H9 (cell line): ENCODE data around the gene GALNT17. TPM values are rescaled to one million over a fixed set of nuclear protein-coding genes. Genes with fewer than 3 reads are reported as not detected.

ENCODE experiments used
- DNase-seq: peaks from one replicate; pipeline ENCODE4 v3.0.0-alpha.2; 2017
- H2AFZ ChIP-seq: one replicate; pipeline ENCODE4 v1.6.1; 2013; ENCODE audit warnings: mild to moderate bottlenecking, low read length, control low read depth, moderate library complexity
- H2AK5ac ChIP-seq: 2 replicates; pipeline ENCODE4 v1.6.1; 2013; ENCODE audit warnings: low read length, control low read depth, mixed read lengths; ENCODE audit not compliant: insufficient read length
- H2BK120ac ChIP-seq: one replicate; pipeline ENCODE4 v1.6.1; 2013; ENCODE audit warnings: low read depth, mild to moderate bottlenecking, low read length, control low read depth, inconsistent platforms; ENCODE audit not compliant: poor library complexity, severe bottlenecking
- H2BK12ac ChIP-seq: 2 replicates; pipeline ENCODE4 v1.6.1; 2013; ENCODE audit warnings: low read length, control low read depth, mixed read lengths, low read depth; ENCODE audit not compliant: insufficient read length
- H2BK15ac ChIP-seq: 2 replicates; pipeline ENCODE4 v1.6.1; 2013; ENCODE audit warnings: low read depth, low read length, control low read depth
- H2BK20ac ChIP-seq: one replicate; pipeline ENCODE4 v1.6.1; 2013; ENCODE audit warnings: low read depth, mild to moderate bottlenecking, low read length, control low read depth, inconsistent platforms; ENCODE audit not compliant: poor library complexity, severe bottlenecking
- H2BK5ac ChIP-seq: 2 replicates; pipeline ENCODE4 v1.6.1; 2013; ENCODE audit warnings: low read length, control low read depth, mixed read lengths; ENCODE audit not compliant: insufficient read length
- H3K14ac ChIP-seq: 2 replicates; pipeline ENCODE4 v1.6.1; 2013; ENCODE audit warnings: low read length, control low read depth; ENCODE audit not compliant: insufficient read depth
- H3K18ac ChIP-seq: 2 replicates; pipeline ENCODE4 v1.6.1; 2013; ENCODE audit warnings: low read depth, mild to moderate bottlenecking, mixed read lengths, low read length, control low read depth; ENCODE audit not compliant: insufficient read length
- H3K23ac ChIP-seq: 2 replicates; pipeline ENCODE4 v1.6.1; 2013; ENCODE audit warnings: low read length, control low read depth, mixed read lengths, low read depth; ENCODE audit not compliant: insufficient read length
- H3K23me2 ChIP-seq: 2 replicates; pipeline ENCODE4 v1.6.1; 2013; ENCODE audit warnings: low read depth, mild to moderate bottlenecking, mixed read lengths, low read length, control low read depth; ENCODE audit not compliant: insufficient read length, poor library complexity, severe bottlenecking
- H3K27ac ChIP-seq: 2 replicates; pipeline ENCODE4 v1.5.1; 2013; ENCODE audit warnings: low read length, control low read depth, mixed read lengths, low read depth; ENCODE audit not compliant: insufficient read length
- H3K27me3 ChIP-seq: 2 replicates; pipeline ENCODE4 v1.6.1; 2013; ENCODE audit warnings: low read length, control low read depth, inconsistent platforms; ENCODE audit not compliant: insufficient read depth
- H3K4ac ChIP-seq: 2 replicates; pipeline ENCODE4 v1.6.1; 2013; ENCODE audit warnings: low read depth, mild to moderate bottlenecking, control low read depth, inconsistent platforms, low read length, moderate library complexity
- H3K4me1 ChIP-seq: 2 replicates; pipeline ENCODE4 v1.6.1; 2013; ENCODE audit warnings: low read length, control low read depth, inconsistent platforms; ENCODE audit not compliant: insufficient read depth
- H3K4me2 ChIP-seq: 2 replicates; pipeline ENCODE4 v1.6.1; 2013; ENCODE audit warnings: low read length, control low read depth, mixed read lengths; ENCODE audit not compliant: insufficient read length, insufficient read depth
- H3K56ac ChIP-seq: 2 replicates; pipeline ENCODE4 v1.6.1; 2013; ENCODE audit warnings: low read depth, mild to moderate bottlenecking, mixed read lengths, low read length, control low read depth; ENCODE audit not compliant: insufficient read length
- H3K79me1 ChIP-seq: 2 replicates; pipeline ENCODE4 v1.6.1; 2013; ENCODE audit warnings: low read depth, mild to moderate bottlenecking, moderate library complexity, low read length, control low read depth, inconsistent platforms; ENCODE audit not compliant: insufficient read depth, poor library complexity, severe bottlenecking
- H3K79me2 ChIP-seq: 2 replicates; pipeline ENCODE4 v1.6.1; 2013; ENCODE audit warnings: low read length, control low read depth, inconsistent platforms; ENCODE audit not compliant: insufficient read depth
- H3K9ac ChIP-seq: 2 replicates; pipeline ENCODE4 v1.6.1; 2013; ENCODE audit warnings: low read length, control low read depth, mixed read lengths; ENCODE audit not compliant: insufficient read length; ENCODE audit errors: extremely low read depth
- H3K9me3 ChIP-seq: one replicate; pipeline ENCODE4 v1.6.1; 2013; ENCODE audit warnings: low read depth, low read length, inconsistent platforms; ENCODE audit not compliant: control insufficient read depth
- H3T11ph ChIP-seq: one replicate; pipeline ENCODE4 v1.6.1; 2013; ENCODE audit warnings: mild to moderate bottlenecking, low read length, control low read depth, inconsistent platforms
- H4K20me1 ChIP-seq: one replicate; pipeline ENCODE4 v1.6.1; 2013; ENCODE audit not compliant: control insufficient read depth, insufficient read length, insufficient read depth
- H4K5ac ChIP-seq: 2 replicates; pipeline ENCODE4 v1.6.1; 2013; ENCODE audit warnings: low read depth, mild to moderate bottlenecking, mixed read lengths, low read length, control low read depth; ENCODE audit not compliant: insufficient read length
- H4K8ac ChIP-seq: replicated peaks from 2 replicates; pipeline ENCODE4 v1.6.1; 2013; ENCODE audit warnings: low read length, control low read depth, mixed read lengths, low read depth; ENCODE audit not compliant: insufficient read length
- H4K91ac ChIP-seq: 2 replicates; pipeline ENCODE4 v1.6.1; 2013; ENCODE audit warnings: low read depth, mild to moderate bottlenecking, moderate library complexity, mixed read lengths, low read length, control low read depth; ENCODE audit not compliant: insufficient read length
- H3K27ac Mint-ChIP-seq, 3 experiments: 2 replicates in 2 of 3; 3 replicates in 1 of 3; pipeline ENCODE4 v1.8.0; 2020 to 2021; ENCODE audit warnings: mixed read lengths in 3 of 3, mild to moderate bottlenecking in 1 of 3, moderate library complexity in 1 of 3
- H3K27me3 Mint-ChIP-seq: 2 replicates; pipeline ENCODE4 v1.8.0; 2021; ENCODE audit warnings: low read depth, mild to moderate bottlenecking, moderate library complexity, mixed read lengths
- H3K36me3 Mint-ChIP-seq, 3 experiments: 2 replicates in 2 of 3; 3 replicates in 1 of 3; pipeline ENCODE4 v1.8.0; 2020 to 2021; ENCODE audit warnings: low read depth in 3 of 3, mixed read lengths in 3 of 3; ENCODE audit not compliant: insufficient read depth in 1 of 3
- H3K4me1 Mint-ChIP-seq, 2 experiments: 2 replicates each; pipeline ENCODE4 v1.8.0; 2020; ENCODE audit warnings: mixed read lengths in 2 of 2
- H3K4me3 Mint-ChIP-seq, 2 experiments: 2 replicates in 1 of 2; 3 replicates in 1 of 2; pipeline ENCODE4 v1.8.0; 2020 to 2021; ENCODE audit warnings: mild to moderate bottlenecking in 2 of 2, mixed read lengths in 2 of 2, moderate library complexity in 1 of 2
- H3K9me3 Mint-ChIP-seq, 2 experiments: 2 replicates in 1 of 2; 3 replicates in 1 of 2; pipeline ENCODE4 v1.8.0; 2020; ENCODE audit warnings: mild to moderate bottlenecking in 2 of 2, mixed read lengths in 2 of 2, moderate library complexity in 1 of 2
- CTCF ChIP-seq: fragments of 200-600 bp; sonication (generic); conservative IDR thresholded peaks from 3 replicates; pipeline ENCODE4 v1.8.0; 2021; ENCODE audit warnings: antibody characterized with exemption, mild to moderate bottlenecking
- WGBS: extraction: QIAGEN DNeasy Blood & Tissue Kit; methylation state at CpG from one replicate; pipeline ENCODE4 v1.1.7; 2013; ENCODE audit warnings: missing lambda C conversion rate, low lambda C conversion rate, mixed read lengths; ENCODE audit not compliant: insufficient read length; ENCODE audit errors: extremely low coverage; 5-methylcytosine and 5-hydroxymethylcytosine counted together
- total RNA-seq: library from RNA; stranded (reverse); gene quantifications from 2 replicates; pipeline ENCODE4 v1.2.1, GENCODE V29; 2021

The GALNT17 gene
- total RNA-seq, 1 experiment from 2014 or later: 43.2 TPM

GRCh38 chr7:71193099-71193810 lies 61.3 kb downstream of the GALNT17 start:
- Histone ChIP-seq H3K23ac (no peak overlapping the region), H3K27me3 (no peaks in the 10 kb centered on the region), H2BK12ac (no peak overlapping the region), H3T11ph (no peak overlapping the region), H3K23me2 (no peaks in the 10 kb centered on the region), H4K5ac (no peak overlapping the region), H3K9ac (no peak overlapping the region), H3K79me1 (peaks cover 10% of the 10 kb centered on the region), H4K20me1 (no peaks in the 10 kb centered on the region), H3K4me1 (no peaks in the 10 kb centered on the region), H2BK15ac (no peak overlapping the region), H3K4ac (no peak overlapping the region), H3K14ac (no peak overlapping the region), H3K18ac (no peak overlapping the region), H2BK20ac (no peak overlapping the region), H2AK5ac (no peak overlapping the region), H4K91ac (no peak overlapping the region), H3K27ac (no peak overlapping the region), H2BK120ac (no peak overlapping the region), H3K79me2 (peaks cover 32% of the 10 kb centered on the region; the same call in 1 of the 2 replicates), H3K56ac (no peak overlapping the region), H3K9me3 (no peaks in the 10 kb centered on the region), H4K8ac (no peak overlapping the region), H2AFZ (no peak overlapping the region), H3K4me2 (no peak overlapping the region), H2BK5ac (no peak overlapping the region)
- no peak for TF ChIP-seq CTCF
- peaks cover 27 to 46% (median 44%) of the 10 kb centered on the region in 3 experiments for H3K36me3 Mint-ChIP-seq
- WGBS: no CpG with 5 or more reads among the region's 5 CpGs
- no peak overlapping the region for H3K4me3 Mint-ChIP-seq
- DNase-seq: no peak
- H3K4me1 Mint-ChIP-seq: peaks cover 11 to 14% of the 10 kb centered on the region in 2 experiments
- peaks cover 15 to 18% of the 10 kb centered on the region in 2 experiments for H3K9me3 Mint-ChIP-seq
- H3K27ac Mint-ChIP-seq: peak overlapping the region in 2 of 3 experiments; percentile 60 to 86; a peak in 2 of 7 replicates
- 0 out of 2 replicates have a peak, but pooled peaks cover 2% of the 10 kb centered on the region for H3K27me3 Mint-ChIP-seq
